Panc1 (cell line): ENCODE results near the gene SH3BP2. TPM values are rescaled to one million over a fixed set of nuclear protein-coding genes. Genes with fewer than 3 reads are reported as not detected.

Source experiments
- ATAC-seq: fragments of 200-7000 bp; cut with Tn5 transposase; 2 replicates; pipeline ENCODE4 v1.9.1; 2020; ENCODE audit warnings: mild to moderate bottlenecking, moderate library complexity
- BruUV-seq: library from RNA; stranded (reverse); fragments of 400-500 nt; replicated peaks from 2 replicates; lab custom pipeline; 2021; lab: Mats Ljungman, UMichigan
- CTCF ChIA-PET: fragments of 300-600 bp; sonication (Branson Sonifier 250); formaldehyde crosslinking; loops from one replicate; lab custom pipeline; 2022; ENCODE audit warnings: antibody characterized with exemption; lab: Charles Lee
- POLR2A ChIA-PET: fragments of 300-600 bp; sonication (Branson Sonifier 250); formaldehyde crosslinking; loops from one replicate; lab custom pipeline; 2022; ENCODE audit warnings: antibody characterized with exemption; lab: Charles Lee
- DNase-seq: peaks from one replicate; pipeline ENCODE4 v3.0.0-alpha.2; 2010; ENCODE audit warnings: low read depth, low spot score
- H3K27ac ChIP-seq: 2 replicates; pipeline ENCODE4 v1.5.1; 2011; ENCODE audit warnings: mild to moderate bottlenecking, low read length, inconsistent platforms
- H3K27me3 ChIP-seq: fragments of 200-500 bp; sonication (Bioruptor generic); 2 replicates; pipeline ENCODE4 v1.6.0; 2014; ENCODE audit warnings: low read length, inconsistent platforms; ENCODE audit not compliant: control insufficient read depth, insufficient read depth
- H3K36me3 ChIP-seq: fragments of 200-500 bp; sonication (Bioruptor generic); 2 replicates; pipeline ENCODE4 v1.5.1; 2014; ENCODE audit warnings: inconsistent platforms, mild to moderate bottlenecking, low read length, moderate library complexity; ENCODE audit not compliant: control insufficient read depth, insufficient read depth
- H3K4me1 ChIP-seq: 2 replicates; pipeline ENCODE4 v1.5.1; 2011; ENCODE audit warnings: inconsistent platforms, mild to moderate bottlenecking, low read length, moderate library complexity; ENCODE audit not compliant: control insufficient read depth, insufficient read depth
- H3K4me3 ChIP-seq, 2 experiments: 2 replicates each; pipeline ENCODE4 v1.5.1; 2011 to 2012; ENCODE audit warnings: low read depth in 2 of 2, low read length in 2 of 2, mild to moderate bottlenecking in 2 of 2, inconsistent platforms in 1 of 2, moderate library complexity in 1 of 2
- H3K9me3 ChIP-seq: fragments of 200-500 bp; sonication (Bioruptor generic); 2 replicates; pipeline ENCODE4 v1.5.1; 2014; ENCODE audit warnings: low read depth, mild to moderate bottlenecking, inconsistent platforms, low read length, moderate library complexity; ENCODE audit not compliant: control insufficient read depth, insufficient read depth
- CTCF ChIP-seq: fragments of 450-650 bp; IDR thresholded peaks from 2 replicates; pipeline ENCODE4 v1.5.1; 2017; ENCODE audit warnings: mild to moderate bottlenecking
- POLR2AphosphoS5 ChIP-seq: IDR thresholded peaks from 2 replicates; pipeline ENCODE4 v1.6.1; 2012; ENCODE audit warnings: mild to moderate bottlenecking, low read depth, low read length, moderate library complexity
- REST ChIP-seq, 2 experiments: IDR thresholded peaks; 2 replicates each; pipeline ENCODE4 v1.6.1; 2011 to 2012; ENCODE audit warnings: low read depth in 2 of 2, control low read depth in 1 of 2, low read length in 1 of 2, mild to moderate bottlenecking in 1 of 2, moderate library complexity in 1 of 2; ENCODE audit not compliant: insufficient read depth in 1 of 2
- SIN3A ChIP-seq: IDR thresholded peaks from 2 replicates; pipeline ENCODE4 v1.6.1; 2012; ENCODE audit warnings: low read depth, mild to moderate bottlenecking, low read length, moderate library complexity, borderline replicate concordance; ENCODE audit not compliant: insufficient read depth
- TCF7L2 ChIP-seq: IDR thresholded peaks from 2 replicates; pipeline ENCODE4 v1.6.1; 2011; ENCODE audit warnings: mild to moderate bottlenecking, low read depth, low read length, inconsistent platforms
- in situ Hi-C: cut with HindIII; loops from 2 replicates; pipeline ENCODE4 v1.10.0; 2016; ENCODE audit warnings: low sequenced_read_pairs, low pct_unique_long_range_greater_than_20kb
- intact Hi-C: fragments of 100-400 bp; cut with micrococcal nuclease; formaldehyde crosslinking; loops from one replicate; pipeline ENCODE4 v1.10.0; 2022; ENCODE audit not compliant: unreplicated experiment
- total RNA-seq: library from RNA; stranded (reverse); gene quantifications from one replicate; pipeline ENCODE4 v1.2.1, GENCODE V29; 2021; ENCODE audit not compliant: unreplicated experiment

The SH3BP2 gene
- total RNA-seq, 1 experiment from 2014 or later, result 93.4 TPM

- TF ChIP-seq CTCF (no peak), REST (IDR thresholded peaks at IDR 0.05; ENCODE audit: insufficient read depth in 1 of 2, low read depth in 2 of 2, low read length in 1 of 2) (no peak), TCF7L2 (no peak), SIN3A (no peak), POLR2AphosphoS5 (no peak)
- ATAC-seq (no peak), DNase-seq (no peak)
- no peak overlapping the region for H3K4me3 ChIP-seq
- no peak overlapping the region for H3K27ac ChIP-seq
- no peaks in the 10 kb centered on the region for H3K9me3 ChIP-seq
- ChIA-PET POLR2A (interaction anchor here (0.7 kb wide), 1 partner anchor 8 kb away, joined by 6 read pairs; no protein-coding TSS in a partner anchor), CTCF (no interaction called here)
- H3K36me3 ChIP-seq, result no peaks in the 10 kb centered on the region
- H3K27me3 ChIP-seq, result no peaks in the 10 kb centered on the region
- peaks cover 2% of the 10 kb centered on the region; the same call in 1 of the 2 replicates for H3K4me1 ChIP-seq
- in situ Hi-C loops, result no loop called here
- intact Hi-C loops, result no loop called here
- BruUV-seq, result no TSS peak
These were observed 78.6 kb downstream of the SH3BP2 start for GRCh38 chr4:2871466-2871865.

- Histone ChIP-seq H3K4me1 (peaks cover 2% of the 10 kb centered on the region; the same call in 1 of the 2 replicates), H3K9me3 (no peaks in the 10 kb centered on the region), H3K27ac (no peak overlapping the region), H3K27me3 (no peaks in the 10 kb centered on the region), H3K4me3 (no peak overlapping the region), H3K36me3 (no peaks in the 10 kb centered on the region)
- CTCF ChIA-PET, result no interaction called here
- intact Hi-C loops (no loop called here), in situ Hi-C loops (no loop called here)
- POLR2A ChIA-PET, result interaction anchor here (0.7 kb wide), 1 partner anchor 9 kb away, joined by 6 read pairs; no protein-coding TSS in a partner anchor
- TF ChIP-seq REST (IDR thresholded peaks at IDR 0.05; ENCODE audit: insufficient read depth in 1 of 2, low read depth in 2 of 2, low read length in 1 of 2) (no peak), POLR2AphosphoS5 (no peak), CTCF (no peak), SIN3A (no peak), TCF7L2 (no peak)
- DNase-seq (no peak), ATAC-seq (no peak)
- no TSS peak for BruUV-seq
These were observed 79.0 kb downstream of the SH3BP2 start for GRCh38 chr4:2871911-2872310.
